GM12878 (cell line): ENCODE measurements around the gene OSBPL10. TPM values are rescaled to one million over a fixed set of nuclear protein-coding genes. Genes with fewer than 3 reads are reported as not detected.

Experiments used
- ATF7 ChIP-seq: fragments of 450-650 bp; IDR thresholded peaks from 2 replicates; pipeline ENCODE4 v1.6.1; 2016; ENCODE audit warnings: low read depth, mild to moderate bottlenecking
- BACH1 ChIP-seq: fragments of 450-650 bp; IDR thresholded peaks from 2 replicates; pipeline ENCODE4 v1.6.1; 2017; ENCODE audit warnings: mild to moderate bottlenecking, borderline replicate concordance
- CBFB ChIP-seq: IDR thresholded peaks from 2 replicates; pipeline ENCODE4 v1.6.1; 2016; ENCODE audit warnings: antibody characterized with exemption, low read depth
- CHD2 ChIP-seq: IDR thresholded peaks from 2 replicates; pipeline ENCODE4 v1.6.1; 2011; ENCODE audit warnings: low read depth, low read length, improper control_type of control experiment, borderline replicate concordance
- FOS ChIP-seq: IDR thresholded peaks from 3 replicates; pipeline ENCODE4 v1.6.1; 2011; ENCODE audit warnings: borderline replicate concordance; ENCODE audit not compliant: insufficient read length; ENCODE audit errors: extremely low read depth
- MTA2 ChIP-seq: fragments of 450-650 bp; IDR thresholded peaks from 2 replicates; pipeline ENCODE4 v1.6.1; 2016; ENCODE audit warnings: low read depth, mild to moderate bottlenecking, moderate library complexity
- NFIC ChIP-seq: IDR thresholded peaks from 2 replicates; pipeline ENCODE4 v1.6.1; 2012; ENCODE audit warnings: low read depth, mild to moderate bottlenecking, inconsistent platforms, low read length, moderate library complexity
- PML ChIP-seq: IDR thresholded peaks from 2 replicates; pipeline ENCODE4 v1.6.1; 2012; ENCODE audit warnings: low read length, inconsistent platforms
- PRDM15 ChIP-seq: fragments of 450-650 bp; formaldehyde crosslinking; IDR thresholded peaks from 2 replicates; pipeline ENCODE4 v1.4.0; 2020; ENCODE audit warnings: mild to moderate bottlenecking, moderate library complexity
- RBBP5 ChIP-seq: fragments of 200-600 bp; sonication (generic); conservative IDR thresholded peaks from 2 replicates; pipeline ENCODE4 v1.6.1; 2016
- RCOR1 ChIP-seq: conservative IDR thresholded peaks from 2 replicates; pipeline ENCODE4 v1.6.1; 2012; ENCODE audit warnings: low read depth, low read length, improper control_type of control experiment
- RUNX3 ChIP-seq: IDR thresholded peaks from 2 replicates; pipeline ENCODE4 v1.6.1; 2012; ENCODE audit warnings: low read length, inconsistent platforms
- SKIL ChIP-seq: fragments of 450-650 bp; IDR thresholded peaks from 2 replicates; pipeline ENCODE4 v1.6.1; 2017; ENCODE audit warnings: mild to moderate bottlenecking, low read depth, inconsistent platforms; ENCODE audit not compliant: poor library complexity, severe bottlenecking
- SMAD5 ChIP-seq: IDR thresholded peaks from 2 replicates; pipeline ENCODE4 v1.6.1; 2016; ENCODE audit warnings: antibody characterized with exemption, low read depth
- YBX1 ChIP-seq: fragments of 450-650 bp; IDR thresholded peaks from 2 replicates; pipeline ENCODE4 v1.6.1; 2016; ENCODE audit warnings: antibody characterized with exemption
- ZNF217 ChIP-seq: fragments of 450-650 bp; IDR thresholded peaks from 2 replicates; pipeline ENCODE4 v1.6.1; 2017; ENCODE audit warnings: antibody characterized with exemption, mild to moderate bottlenecking
- polyA plus RNA-seq, 11 experiments: library from polyadenylated mRNA; depleted of rRNA in 4 of 11; unstranded in 6 of 11; stranded (reverse) in 5 of 11; fragments of >200 nt; fragmentation: Nextera tagmentation in 4 of 11; fragmentation: Illumina TruSeq in 1 of 11; extraction: Ambion mirVana in 4 of 11; extraction: Trizol in 1 of 11; gene quantifications; 1 replicate in 1 of 11; 2 replicates in 10 of 11; pipeline versions ENCODE4 v1.2.1 to v1.2.3, GENCODE V29; 2011 to 2016; ENCODE audit warnings: inconsistent platforms in 2 of 11, missing spikeins in 2 of 11, low read depth in 1 of 11
- total RNA-seq, 4 experiments: library from RNA; depleted of rRNA in 3 of 4; stranded (reverse); fragments of >200 nt in 3 of 4; fragmentation: Illumina TruSeq in 1 of 4; extraction: Trizol in 1 of 4; gene quantifications; 2 replicates each; pipeline versions ENCODE4 v1.2.1 to v1.2.3, GENCODE V29; 2013 to 2021
- TF ChIP-seq, protein P1 (sequence below): fragments of 450-650 bp; IDR thresholded peaks from 2 replicates; pipeline ENCODE4 v1.6.1; 2017; ENCODE audit warnings: mild to moderate bottlenecking, moderate library complexity
- TF ChIP-seq, protein P2 (sequence below): IDR thresholded peaks from 2 replicates; pipeline ENCODE4 v1.6.1; 2012; ENCODE audit warnings: low read depth, low read length, improper control_type of control experiment

Gene OSBPL10
- total and polyA plus RNA-seq, 10 of the 15 experiments (the other 5 are each of a cell fraction or from before 2014, with no cell fraction given), result 0.03 to 0.25 (median 0.09) TPM; not detected in 5

GRCh38 chr3:31622636-31623288, 358.3 kb downstream of the OSBPL10 start (continued):
- TF ChIP-seq, protein P1, sequence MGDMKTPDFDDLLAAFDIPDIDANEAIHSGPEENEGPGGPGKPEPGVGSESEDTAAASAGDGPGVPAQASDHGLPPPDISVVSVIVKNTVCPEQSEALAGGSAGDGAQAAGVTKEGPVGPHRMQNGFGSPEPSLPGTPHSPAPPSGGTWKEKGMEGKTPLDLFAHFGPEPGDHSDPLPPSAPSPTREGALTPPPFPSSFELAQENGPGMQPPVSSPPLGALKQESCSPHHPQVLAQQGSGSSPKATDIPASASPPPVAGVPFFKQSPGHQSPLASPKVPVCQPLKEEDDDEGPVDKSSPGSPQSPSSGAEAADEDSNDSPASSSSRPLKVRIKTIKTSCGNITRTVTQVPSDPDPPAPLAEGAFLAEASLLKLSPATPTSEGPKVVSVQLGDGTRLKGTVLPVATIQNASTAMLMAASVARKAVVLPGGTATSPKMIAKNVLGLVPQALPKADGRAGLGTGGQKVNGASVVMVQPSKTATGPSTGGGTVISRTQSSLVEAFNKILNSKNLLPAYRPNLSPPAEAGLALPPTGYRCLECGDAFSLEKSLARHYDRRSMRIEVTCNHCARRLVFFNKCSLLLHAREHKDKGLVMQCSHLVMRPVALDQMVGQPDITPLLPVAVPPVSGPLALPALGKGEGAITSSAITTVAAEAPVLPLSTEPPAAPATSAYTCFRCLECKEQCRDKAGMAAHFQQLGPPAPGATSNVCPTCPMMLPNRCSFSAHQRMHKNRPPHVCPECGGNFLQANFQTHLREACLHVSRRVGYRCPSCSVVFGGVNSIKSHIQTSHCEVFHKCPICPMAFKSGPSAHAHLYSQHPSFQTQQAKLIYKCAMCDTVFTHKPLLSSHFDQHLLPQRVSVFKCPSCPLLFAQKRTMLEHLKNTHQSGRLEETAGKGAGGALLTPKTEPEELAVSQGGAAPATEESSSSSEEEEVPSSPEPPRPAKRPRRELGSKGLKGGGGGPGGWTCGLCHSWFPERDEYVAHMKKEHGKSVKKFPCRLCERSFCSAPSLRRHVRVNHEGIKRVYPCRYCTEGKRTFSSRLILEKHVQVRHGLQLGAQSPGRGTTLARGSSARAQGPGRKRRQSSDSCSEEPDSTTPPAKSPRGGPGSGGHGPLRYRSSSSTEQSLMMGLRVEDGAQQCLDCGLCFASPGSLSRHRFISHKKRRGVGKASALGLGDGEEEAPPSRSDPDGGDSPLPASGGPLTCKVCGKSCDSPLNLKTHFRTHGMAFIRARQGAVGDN, result no peak
- no peak for TF ChIP-seq PML
- TF ChIP-seq CHD2, result 0 out of 2 replicates have a peak, but pooled peaks have one; percentile 33
- no peak for TF ChIP-seq SMAD5
- peak; percentile 82 for TF ChIP-seq ATF7
- TF ChIP-seq, protein P2, sequence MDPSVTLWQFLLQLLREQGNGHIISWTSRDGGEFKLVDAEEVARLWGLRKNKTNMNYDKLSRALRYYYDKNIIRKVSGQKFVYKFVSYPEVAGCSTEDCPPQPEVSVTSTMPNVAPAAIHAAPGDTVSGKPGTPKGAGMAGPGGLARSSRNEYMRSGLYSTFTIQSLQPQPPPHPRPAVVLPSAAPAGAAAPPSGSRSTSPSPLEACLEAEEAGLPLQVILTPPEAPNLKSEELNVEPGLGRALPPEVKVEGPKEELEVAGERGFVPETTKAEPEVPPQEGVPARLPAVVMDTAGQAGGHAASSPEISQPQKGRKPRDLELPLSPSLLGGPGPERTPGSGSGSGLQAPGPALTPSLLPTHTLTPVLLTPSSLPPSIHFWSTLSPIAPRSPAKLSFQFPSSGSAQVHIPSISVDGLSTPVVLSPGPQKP, result no peak
- no peak for TF ChIP-seq PRDM15 (CRISPR knock-in tag)
- no peak for TF ChIP-seq FOS
- TF ChIP-seq CBFB, result peak; percentile 62; the same call in 1 of the 2 replicates
- TF ChIP-seq NFIC, result peak; percentile 89
- no peak for TF ChIP-seq RBBP5
- TF ChIP-seq RCOR1, result 0 out of 2 replicates have a peak, but pooled peaks have one; percentile 45
- TF ChIP-seq MTA2, result peak; percentile 97
- TF ChIP-seq YBX1, result no peak
- peak; percentile 86 for TF ChIP-seq SKIL
- peak; percentile 98 for TF ChIP-seq RUNX3
- peak; percentile 93; the same call in 1 of the 2 replicates for TF ChIP-seq ZNF217
- TF ChIP-seq BACH1, result peak; percentile 91; the same call in 1 of the 2 replicates
